A549 (cell line): ENCODE measurements around the gene IRF8.

Experiments
- CEBPB ChIP-seq, 2 experiments: fragments of >200 bp in 1 of 2; sonication (Bioruptor Twin) in 1 of 2; formaldehyde crosslinking in 1 of 2; IDR thresholded peaks; 2 replicates each; pipeline ENCODE4 v1.6.1; 2012 to 2016
- CTCF ChIP-seq: fragments of >200 bp; sonication (Bioruptor Twin); formaldehyde crosslinking; IDR thresholded peaks from 3 replicates; pipeline ENCODE4 v1.5.1; 2016
- E2F6 ChIP-seq: IDR thresholded peaks from 2 replicates; pipeline ENCODE4 v1.6.1; 2012; ENCODE audit warnings: low read depth, borderline replicate concordance
- EP300 ChIP-seq, 2 experiments: fragments of >200 bp; sonication (Bioruptor Twin); formaldehyde crosslinking; IDR thresholded peaks; 2 replicates in 1 of 2; 3 replicates in 1 of 2; pipeline ENCODE4 v1.6.1; 2016 to 2017
- HDAC2 ChIP-seq: fragments of 200-600 bp; sonication (generic); IDR thresholded peaks from 2 replicates; pipeline ENCODE4 v1.6.1; 2016
- HMGXB4 ChIP-seq: fragments of 250-450 bp; sonication (Bioruptor Pico); IDR thresholded peaks from 2 replicates; pipeline ENCODE4 v1.5.0; 2021; ENCODE audit warnings: mild to moderate bottlenecking, moderate library complexity, borderline replicate concordance
- POLR2A ChIP-seq: IDR thresholded peaks from 2 replicates; pipeline ENCODE4 v1.6.1; 2012; ENCODE audit warnings: mild to moderate bottlenecking, low read length
- RCOR1 ChIP-seq: fragments of 150-350 bp; IDR thresholded peaks from 2 replicates; pipeline ENCODE4 v1.6.1; 2014; ENCODE audit warnings: antibody characterized with exemption, low read length, low read depth
- SREBF2 ChIP-seq: fragments of 450-650 bp; IDR thresholded peaks from 2 replicates; pipeline ENCODE4 v1.6.1; 2014; ENCODE audit warnings: mild to moderate bottlenecking, moderate library complexity
- TP53 ChIP-seq: fragments of 250-450 bp; sonication (Bioruptor Pico); IDR thresholded peaks from 2 replicates; pipeline ENCODE4 v1.5.0; 2021; ENCODE audit warnings: mild to moderate bottlenecking, moderate library complexity
- USF2 ChIP-seq: fragments of 450-650 bp; IDR thresholded peaks from 2 replicates; pipeline ENCODE4 v1.6.1; 2014; ENCODE audit warnings: antibody characterized with exemption

GRCh38 chr16:85965125-85965524 lies 66.2 kb downstream of the IRF8 start:
- TF ChIP-seq CTCF (no peak), TP53 (CRISPR knock-in tag) (no peak), POLR2A (no peak), HMGXB4 (CRISPR knock-in tag) (no peak), CEBPB (IDR thresholded peaks at IDR 0.05) (no peak), HDAC2 (no peak), EP300 (IDR thresholded peaks at IDR 0.05) (no peak), USF2 (no peak), SREBF2 (no peak), E2F6 (no peak), RCOR1 (no peak)
